SK-N-SH (cell line): ENCODE data around the gene TAF4. TPM values are rescaled to one million over a fixed set of nuclear protein-coding genes. Genes with fewer than 3 reads are reported as not detected.

Experiments used
- CTCF ChIA-PET: fragments of 300-600, 350-600 bp; formaldehyde crosslinking; extraction: SDS; loops from one replicate; lab custom pipeline; 2021; lab: Yijun Ruan, JAX
- POLR2A ChIA-PET: fragments of 350-600 bp; sonication (Branson Sonifier 250); formaldehyde crosslinking; extraction: SDS; loops from one replicate; lab custom pipeline; 2020; ENCODE audit warnings: antibody characterized with exemption, inconsistent platforms; lab: Yijun Ruan, JAX
- DNase-seq: peaks from one replicate; pipeline ENCODE4 v3.0.0; 2012
- H2AFZ ChIP-seq: fragments of 200-600 bp; sonication (generic); 2 replicates; pipeline ENCODE4 v1.8.1; 2016; ENCODE audit warnings: antibody characterized with exemption, mild to moderate bottlenecking, low read depth
- H3F3A ChIP-seq: fragments of 200-600 bp; sonication (generic); replicated peaks from 2 replicates; pipeline ENCODE3; 2016; ENCODE audit warnings: antibody characterized with exemption, mild to moderate bottlenecking; ENCODE audit not compliant: insufficient read depth
- H3K27ac ChIP-seq, 2 experiments: fragments of 200-500 bp in 1 of 2; fragments of 200-600 bp in 1 of 2; sonication (Bioruptor generic) in 1 of 2; sonication (generic), shearing (Covaris generic) in 1 of 2; 2 replicates each; pipeline versions ENCODE4 v1.5.1 to v1.6.1; 2014 to 2016; ENCODE audit warnings: low read depth in 2 of 2, inconsistent platforms in 1 of 2, low read length in 1 of 2, mild to moderate bottlenecking in 1 of 2, mixed read lengths in 1 of 2
- H3K27me3 ChIP-seq: fragments of 200-600 bp; sonication (generic), shearing (Covaris generic); 2 replicates; pipeline ENCODE4 v1.6.1; 2016; ENCODE audit warnings: mixed run types; ENCODE audit not compliant: insufficient read depth
- H3K36me3 ChIP-seq, 2 experiments: fragments of 200-500 bp in 1 of 2; fragments of 200-600 bp in 1 of 2; sonication (Bioruptor generic) in 1 of 2; sonication (generic) in 1 of 2; replicated peaks in 1 of 2; 2 replicates each; pipeline versions ENCODE3 to v1.5.1; 2014 to 2016; ENCODE audit warnings: low read length in 1 of 2, mild to moderate bottlenecking in 1 of 2; ENCODE audit not compliant: insufficient read depth in 2 of 2, control insufficient read depth in 1 of 2
- H3K4me1 ChIP-seq, 2 experiments: fragments of 200-500 bp in 1 of 2; fragments of 200-600 bp in 1 of 2; sonication (Bioruptor generic) in 1 of 2; sonication (generic), shearing (Covaris generic) in 1 of 2; 2 replicates each; pipeline versions ENCODE4 v1.5.1 to v1.6.1; 2014 to 2016; ENCODE audit warnings: low read depth in 1 of 2, low read length in 1 of 2, mixed run types in 1 of 2; ENCODE audit not compliant: insufficient read depth in 2 of 2, control insufficient read depth in 1 of 2
- H3K4me2 ChIP-seq: fragments of 200-600 bp; sonication (generic), shearing (Covaris generic); 2 replicates; pipeline ENCODE4 v1.6.1; 2017; ENCODE audit warnings: mixed run types
- H3K4me3 ChIP-seq, 2 experiments: fragments of 200-500 bp in 1 of 2; fragments of 200-600 bp in 1 of 2; sonication (Bioruptor generic) in 1 of 2; sonication (generic), shearing (Covaris generic) in 1 of 2; 2 replicates each; pipeline versions ENCODE4 v1.5.1 to v1.8.1; 2014 to 2016; ENCODE audit warnings: low read depth in 2 of 2, inconsistent platforms in 1 of 2, low read length in 1 of 2, mild to moderate bottlenecking in 1 of 2, mixed read lengths in 1 of 2, moderate library complexity in 1 of 2
- H3K79me2 ChIP-seq: fragments of 200-600 bp; sonication (generic); 2 replicates; pipeline ENCODE4 v1.8.1; 2017; ENCODE audit warnings: mild to moderate bottlenecking; ENCODE audit not compliant: insufficient read depth
- H3K9ac ChIP-seq: fragments of 200-600 bp; sonication (generic); 2 replicates; pipeline ENCODE4 v1.6.1; 2017; ENCODE audit warnings: mixed run types
- H3K9me2 ChIP-seq: fragments of 200-600 bp; sonication (generic); 2 replicates; pipeline ENCODE4 v1.6.1; 2017; ENCODE audit warnings: mixed run types
- H3K9me3 ChIP-seq: fragments of 200-600 bp; sonication (generic); 2 replicates; pipeline ENCODE4 v1.6.1; 2017; ENCODE audit warnings: mixed run types, mild to moderate bottlenecking, moderate library complexity
- H4K20me1 ChIP-seq: fragments of 200-600 bp; sonication (generic); 2 replicates; pipeline ENCODE4 v1.6.1; 2017; ENCODE audit warnings: mild to moderate bottlenecking, mixed run types; ENCODE audit not compliant: insufficient read depth
- CHD2 ChIP-seq: fragments of 150-350 bp; IDR thresholded peaks from 2 replicates; pipeline ENCODE4 v1.6.1; 2018; ENCODE audit warnings: low read length; ENCODE audit not compliant: partially characterized antibody
- ELF1 ChIP-seq: IDR thresholded peaks from 2 replicates; pipeline ENCODE4 v1.4.0; 2012
- EP300 ChIP-seq, 2 experiments: IDR thresholded peaks; 2 replicates each; pipeline versions ENCODE4 v1.4.0 to v1.6.1; 2012; ENCODE audit warnings: borderline replicate concordance in 1 of 2, low read depth in 1 of 2, low read length in 1 of 2
- FOSL2 ChIP-seq: IDR thresholded peaks from 2 replicates; pipeline ENCODE4 v1.4.0; 2012; ENCODE audit warnings: low read depth, mild to moderate bottlenecking, moderate library complexity, borderline replicate concordance
- FOXM1 ChIP-seq: IDR thresholded peaks from 2 replicates; pipeline ENCODE4 v1.4.0; 2012; ENCODE audit warnings: low read depth, mild to moderate bottlenecking
- GABPA ChIP-seq: IDR thresholded peaks from 2 replicates; pipeline ENCODE4 v1.4.0; 2012; ENCODE audit warnings: low read depth, mild to moderate bottlenecking
- JUND ChIP-seq: IDR thresholded peaks from 2 replicates; pipeline ENCODE4 v1.4.0; 2012
- MEF2A ChIP-seq: IDR thresholded peaks from 2 replicates; pipeline ENCODE4 v1.4.0; 2012; ENCODE audit warnings: low read depth, borderline replicate concordance
- MXI1 ChIP-seq: IDR thresholded peaks from 2 replicates; pipeline ENCODE4 v1.6.1; 2012; ENCODE audit warnings: mild to moderate bottlenecking, low read depth, low read length, improper control_type of control experiment
- SIN3A ChIP-seq: IDR thresholded peaks from 2 replicates; pipeline ENCODE4 v1.6.1; 2012; ENCODE audit warnings: low read depth, mild to moderate bottlenecking, low read length, moderate library complexity, borderline replicate concordance
- TAF1 ChIP-seq: IDR thresholded peaks from 2 replicates; pipeline ENCODE4 v1.6.1; 2012; ENCODE audit warnings: low read depth, mild to moderate bottlenecking, low read length, moderate library complexity, borderline replicate concordance
- TEAD4 ChIP-seq: IDR thresholded peaks from 2 replicates; pipeline ENCODE4 v1.4.0; 2012; ENCODE audit warnings: mild to moderate bottlenecking, borderline replicate concordance; ENCODE audit not compliant: insufficient read depth
- USF1 ChIP-seq: IDR thresholded peaks from 2 replicates; pipeline ENCODE4 v1.4.0; 2012; ENCODE audit warnings: low read depth, borderline replicate concordance
- ZBTB33 ChIP-seq: IDR thresholded peaks from 2 replicates; pipeline ENCODE4 v1.4.0; 2012; ENCODE audit warnings: low read depth, borderline replicate concordance
- WGBS: methylation state at CpG from one replicate; pipeline ENCODE4 v1.1.6; 2017; ENCODE audit warnings: low lambda C conversion rate; 5-methylcytosine and 5-hydroxymethylcytosine counted together
- polyA plus RNA-seq, 3 experiments: library from polyadenylated mRNA; depleted of rRNA; stranded (reverse); fragments of >200 nt; gene quantifications; 2 replicates each; pipeline ENCODE4 v1.2.3, GENCODE V29; 2012
- TF ChIP-seq, protein P1 (sequence below): IDR thresholded peaks from 2 replicates; pipeline ENCODE4 v1.4.0; 2012; ENCODE audit warnings: low read depth
- TF ChIP-seq, protein P2 (sequence below): fragments of 150-350 bp; IDR thresholded peaks from 2 replicates; pipeline ENCODE4 v1.6.1; 2016; ENCODE audit warnings: mild to moderate bottlenecking, low read depth, low read length

TAF4 gene
- polyA plus RNA-seq, 1 of the 3 experiments (the other 2 are of a cell fraction): 4.8 TPM

DNA sequence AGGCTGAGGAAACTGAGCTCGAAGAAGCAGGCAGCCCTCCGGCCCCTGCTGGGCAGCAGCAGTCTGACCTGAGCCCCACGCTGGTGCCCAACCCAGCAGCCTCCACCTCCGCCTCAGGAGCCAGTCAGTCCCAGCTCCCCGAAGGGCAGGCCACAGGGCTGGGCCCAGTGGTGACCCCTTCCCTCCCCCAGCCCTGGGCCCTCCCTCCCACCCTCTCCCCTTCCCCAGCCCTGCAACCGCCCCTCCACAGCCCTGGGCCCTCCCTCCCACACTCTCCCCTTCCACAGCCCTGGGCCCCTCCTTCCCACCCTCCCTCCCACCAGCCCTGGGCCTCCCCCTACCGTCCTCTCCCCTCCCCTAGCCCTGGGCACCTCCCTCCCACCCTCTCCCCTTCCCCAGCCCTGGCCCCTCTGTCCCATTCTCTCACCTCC is 115.0 kb downstream of the TAF4 start:
- Histone ChIP-seq H3K27ac (no peak overlapping the region), H3K4me2 (no peak overlapping the region), H3K36me3 (no peaks in the 10 kb centered on the region), H3F3A (no peaks in the 10 kb centered on the region), H3K9me2 (no peaks in the 10 kb centered on the region), H3K9me3 (no peaks in the 10 kb centered on the region), H3K79me2 (no peaks in the 10 kb centered on the region), H3K4me1 (peaks cover 0 to 5% of the 10 kb centered on the region in 2 experiments; a peak in 1 of 4 replicates), H3K9ac (no peak overlapping the region), H3K4me3 (no peak overlapping the region), H3K27me3 (no peaks in the 10 kb centered on the region), H2AFZ (no peak overlapping the region), H4K20me1 (no peaks in the 10 kb centered on the region)
- ChIA-PET POLR2A (no interaction called here), CTCF (no interaction called here)
- no peak for DNase-seq
- WGBS: 27% methylated on average over 4 of the region's 7 CpGs
- TF ChIP-seq, protein P1, sequence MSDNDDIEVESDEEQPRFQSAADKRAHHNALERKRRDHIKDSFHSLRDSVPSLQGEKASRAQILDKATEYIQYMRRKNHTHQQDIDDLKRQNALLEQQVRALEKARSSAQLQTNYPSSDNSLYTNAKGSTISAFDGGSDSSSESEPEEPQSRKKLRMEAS: no peak
- TF ChIP-seq FOSL2 (no peak), TEAD4 (no peak), USF1 (no peak), ELF1 (no peak), EP300 (IDR thresholded peaks at IDR 0.05; ENCODE audit: borderline replicate concordance in 1 of 2, low read depth in 1 of 2, low read length in 1 of 2) (no peak), MXI1 (no peak), ZBTB33 (no peak), CHD2 (no peak), FOXM1 (no peak)

- Histone ChIP-seq H3K79me2 (no peaks in the 10 kb centered on the region), H2AFZ (no peak overlapping the region), H3K36me3 (no peaks in the 10 kb centered on the region), H3K4me1 (peaks cover 0 to 5% of the 10 kb centered on the region in 2 experiments; a peak in 1 of 4 replicates), H3K4me3 (no peak overlapping the region), H3K9me3 (no peaks in the 10 kb centered on the region), H3K27me3 (no peaks in the 10 kb centered on the region), H3K9ac (no peak overlapping the region), H3K9me2 (no peaks in the 10 kb centered on the region), H3F3A (no peaks in the 10 kb centered on the region), H3K4me2 (no peak overlapping the region), H3K27ac (no peak overlapping the region), H4K20me1 (no peaks in the 10 kb centered on the region)
- 50% methylated on average over 10 of the region's 21 CpGs for WGBS
- TF ChIP-seq JUND (no peak), ZBTB33 (no peak), TAF1 (no peak), SIN3A (no peak), MEF2A (no peak), FOXM1 (no peak), CHD2 (no peak), GABPA (no peak)
- TF ChIP-seq, protein P2, sequence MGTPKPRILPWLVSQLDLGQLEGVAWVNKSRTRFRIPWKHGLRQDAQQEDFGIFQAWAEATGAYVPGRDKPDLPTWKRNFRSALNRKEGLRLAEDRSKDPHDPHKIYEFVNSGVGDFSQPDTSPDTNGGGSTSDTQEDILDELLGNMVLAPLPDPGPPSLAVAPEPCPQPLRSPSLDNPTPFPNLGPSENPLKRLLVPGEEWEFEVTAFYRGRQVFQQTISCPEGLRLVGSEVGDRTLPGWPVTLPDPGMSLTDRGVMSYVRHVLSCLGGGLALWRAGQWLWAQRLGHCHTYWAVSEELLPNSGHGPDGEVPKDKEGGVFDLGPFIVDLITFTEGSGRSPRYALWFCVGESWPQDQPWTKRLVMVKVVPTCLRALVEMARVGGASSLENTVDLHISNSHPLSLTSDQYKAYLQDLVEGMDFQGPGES: no peak
- POLR2A ChIA-PET: no interaction called here
- DNase-seq: no peak
- CTCF ChIA-PET: no interaction called here
Measured at GRCh38 chr20:61949714-61950640, 115.7 kb downstream of the TAF4 start.
